ENCODE measurements around the gene SSNA1.

SSNA1 gene

DNA sequence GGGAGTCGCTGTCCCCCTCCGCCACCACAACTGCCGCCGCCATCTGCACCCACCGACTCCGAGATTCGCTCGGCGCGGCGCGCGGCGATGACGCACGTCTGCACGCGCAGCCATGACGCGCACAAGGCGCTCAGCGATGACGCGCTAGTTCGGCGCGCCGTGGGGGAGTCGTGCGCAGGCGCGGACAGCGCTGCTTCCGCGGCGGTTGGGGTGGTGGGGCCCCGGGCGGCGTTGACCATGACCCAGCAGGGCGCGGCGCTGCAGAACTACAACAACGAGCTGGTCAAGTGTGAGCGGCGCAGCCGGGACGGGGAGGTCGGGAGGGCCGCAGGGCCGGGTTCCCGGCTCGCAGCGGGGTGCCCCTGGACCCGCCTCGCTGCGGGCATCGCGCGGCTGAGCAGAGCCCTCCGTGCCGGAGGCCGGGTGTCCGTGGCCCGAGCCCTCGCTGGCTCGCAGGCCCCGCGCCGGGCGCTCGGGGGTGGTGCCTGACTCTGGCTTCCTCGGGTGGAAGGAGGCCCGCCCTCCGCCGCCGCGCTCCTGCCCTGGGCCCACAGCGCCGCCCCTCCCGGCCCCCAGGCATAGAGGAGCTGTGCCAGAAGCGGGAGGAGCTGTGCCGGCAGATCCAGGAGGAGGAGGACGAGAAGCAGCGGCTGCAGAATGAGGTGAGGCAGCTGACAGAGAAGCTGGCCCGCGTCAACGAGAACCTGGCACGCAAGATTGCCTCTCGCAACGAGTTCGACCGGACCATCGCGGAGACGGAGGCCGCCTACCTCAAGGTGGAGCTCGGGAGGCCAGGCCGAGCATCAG, at the start of gene SSNA1, which contains the start of gene ANAPC2:
SSNA1 (plus strand) TSS at position 187 of the 807 bp plus-strand sequence; CDS start at position 238, 51 bp downstream.
ANAPC2 (minus strand) TSS at position 71 of the 807 bp plus-strand sequence; CDS start at position 43, 28 bp downstream.
- DNase-seq (ENCODE audit: low read depth in 2 of 3, low spot score in 1 of 3) = peak; percentile 84 to 89 (median 89)

GRCh38 chr9:137138722-137139467, 49.6 kb upstream of the SSNA1 start, which contains the start of gene GRIN1:
Gene GRIN1 (plus strand): TSS chr9:137139154. CDS start chr9:137139487, 333 bp downstream.
- no peak for DNase-seq (ENCODE audit: low read depth in 2 of 3, low spot score in 1 of 3)

DNA sequence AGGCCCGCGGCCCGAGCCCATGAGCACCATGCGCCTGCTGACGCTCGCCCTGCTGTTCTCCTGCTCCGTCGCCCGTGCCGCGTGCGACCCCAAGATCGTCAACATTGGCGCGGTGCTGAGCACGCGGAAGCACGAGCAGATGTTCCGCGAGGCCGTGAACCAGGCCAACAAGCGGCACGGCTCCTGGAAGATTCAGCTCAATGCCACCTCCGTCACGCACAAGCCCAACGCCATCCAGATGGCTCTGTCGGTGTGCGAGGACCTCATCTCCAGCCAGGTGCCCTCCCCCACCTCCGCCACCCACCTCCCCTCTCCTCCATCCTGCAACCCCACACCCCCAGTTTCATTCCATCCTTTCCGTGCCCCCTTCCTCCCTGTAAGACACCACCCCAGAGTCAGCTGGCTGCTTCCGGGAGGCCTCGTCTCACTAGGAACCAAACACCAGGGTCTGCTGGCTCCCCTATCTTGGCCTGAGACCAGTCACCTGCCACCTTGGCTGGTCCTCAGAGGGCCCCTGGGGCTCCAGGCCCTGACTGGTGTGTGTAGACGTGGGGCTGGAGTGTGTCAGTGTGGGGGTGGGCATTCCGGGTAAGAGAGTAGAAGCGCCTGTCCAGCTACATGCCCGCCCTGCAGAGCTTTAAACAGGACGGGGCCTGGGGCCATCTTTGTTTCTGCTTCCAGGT, 48.9 kb upstream of the SSNA1 start:
- no peak for DNase-seq (ENCODE audit: low read depth in 2 of 3, low spot score in 1 of 3)

GRCh38 chr9:137140151-137141012, 48.1 kb upstream of the SSNA1 start:
- no peak for DNase-seq (ENCODE audit: low read depth in 2 of 3, low spot score in 1 of 3)

DNA sequence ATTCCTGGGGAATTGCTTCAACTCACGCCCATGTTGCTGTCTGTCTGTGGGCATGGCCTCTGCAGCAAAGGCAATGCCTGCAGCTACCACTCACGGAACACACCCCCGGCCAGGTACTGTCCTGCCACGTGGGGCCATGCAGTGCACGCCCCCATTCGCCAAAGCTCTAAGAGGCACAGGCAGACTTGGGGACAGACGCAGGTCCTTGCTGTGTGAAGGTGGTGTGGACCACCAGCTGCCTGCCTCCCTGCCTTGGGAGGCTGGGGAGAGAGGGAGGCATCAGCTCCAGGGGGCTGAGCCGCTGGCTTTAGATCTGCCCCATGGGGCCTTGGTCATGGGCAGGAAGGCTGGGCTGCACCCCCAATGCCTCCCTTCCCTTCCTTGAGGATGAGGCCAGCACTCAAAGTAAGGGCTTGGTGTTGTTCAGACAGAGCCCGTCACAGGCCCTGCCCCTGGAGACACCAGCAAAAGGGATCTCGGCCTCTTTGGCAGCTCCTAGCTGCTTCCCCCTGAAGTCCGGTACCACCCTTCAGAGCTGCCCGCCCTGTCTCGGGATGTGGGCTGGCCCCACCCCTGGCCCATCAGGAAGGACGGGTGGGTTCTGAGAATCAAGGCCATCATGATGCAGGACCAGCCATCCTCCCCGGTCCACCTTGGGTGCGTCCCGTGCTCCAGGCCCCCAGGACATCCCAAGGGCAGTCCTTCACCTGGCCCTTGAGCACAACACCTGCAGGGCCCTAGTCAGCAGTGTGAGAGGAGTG, 47.2 kb upstream of the SSNA1 start:
- DNase-seq (ENCODE audit: low read depth in 2 of 3, low spot score in 1 of 3) = no peak

- no peak for DNase-seq (ENCODE audit: low read depth in 2 of 3, low spot score in 1 of 3)
Measured at GRCh38 chr9:137141976-137142936, 46.2 kb upstream of the SSNA1 start.

GRCh38 chr9:137143459-137143858, 45.0 kb upstream of the SSNA1 start:
- DNase-seq (ENCODE audit: low read depth in 2 of 3, low spot score in 1 of 3) = no peak

GRCh38 chr9:137145731-137146526, 42.5 kb upstream of the SSNA1 start:
- no peak for DNase-seq (ENCODE audit: low read depth in 2 of 3, low spot score in 1 of 3)

DNA sequence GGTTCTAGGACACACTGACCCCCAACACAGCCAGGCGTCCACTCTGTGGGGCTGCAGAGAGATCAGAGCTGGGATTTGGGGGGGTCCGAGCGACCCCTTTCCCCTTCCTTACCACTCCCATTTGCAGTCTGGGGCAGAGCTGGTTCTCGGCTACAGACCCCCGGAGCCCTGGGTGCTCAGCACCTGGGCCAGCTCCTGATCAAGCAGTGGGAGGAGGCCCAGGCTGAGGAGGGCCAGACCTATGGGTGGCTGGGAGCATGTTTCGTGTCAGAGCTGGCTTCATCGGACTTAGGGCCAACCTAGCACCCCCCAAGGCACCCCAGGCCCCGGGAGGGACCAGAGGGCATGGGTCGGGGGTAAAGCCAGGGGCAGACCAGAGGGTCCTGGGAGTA, 42.0 kb upstream of the SSNA1 start:
- DNase-seq (ENCODE audit: low read depth in 2 of 3, low spot score in 1 of 3) = no peak

GRCh38 chr9:137147091-137147792, 41.2 kb upstream of the SSNA1 start:
- no peak for DNase-seq (ENCODE audit: low read depth in 2 of 3, low spot score in 1 of 3)

GRCh38 chr9:137147793-137148160, 40.7 kb upstream of the SSNA1 start:
- no peak for DNase-seq (ENCODE audit: low read depth in 2 of 3, low spot score in 1 of 3)

GRCh38 chr9:137148242-137148641, 40.2 kb upstream of the SSNA1 start:
- no peak for DNase-seq (ENCODE audit: low read depth in 2 of 3, low spot score in 1 of 3)

- DNase-seq (ENCODE audit: low read depth in 2 of 3, low spot score in 1 of 3) = no peak
Measured at GRCh38 chr9:137148661-137149060, 39.8 kb upstream of the SSNA1 start.

DNA sequence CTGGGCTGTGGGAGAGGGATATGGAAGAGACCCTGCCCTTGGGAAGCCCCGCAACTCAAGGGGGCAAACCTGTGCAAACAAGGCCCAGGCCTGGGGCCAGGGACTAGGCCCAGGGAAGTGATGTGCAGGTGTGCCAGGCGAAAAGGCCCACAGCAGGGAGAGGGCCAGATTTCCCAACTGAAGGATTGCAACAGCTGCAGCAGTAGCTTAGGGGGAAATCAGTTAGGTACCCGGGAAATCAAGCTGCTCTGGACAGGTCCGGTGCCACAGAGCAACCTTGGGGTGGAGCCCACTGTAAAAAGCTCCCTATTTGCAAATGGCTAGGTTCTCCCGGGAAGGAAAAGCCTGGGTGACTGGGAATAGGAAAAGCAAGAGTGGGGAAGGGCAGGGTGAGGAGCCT, 39.1 kb upstream of the SSNA1 start:
- DNase-seq (ENCODE audit: low read depth in 2 of 3, low spot score in 1 of 3) = no peak

- DNase-seq (ENCODE audit: low read depth in 2 of 3, low spot score in 1 of 3) = peak in 1 of 3 donors; percentile 48
Measured at GRCh38 chr9:137149942-137150616, 38.4 kb upstream of the SSNA1 start.

DNA sequence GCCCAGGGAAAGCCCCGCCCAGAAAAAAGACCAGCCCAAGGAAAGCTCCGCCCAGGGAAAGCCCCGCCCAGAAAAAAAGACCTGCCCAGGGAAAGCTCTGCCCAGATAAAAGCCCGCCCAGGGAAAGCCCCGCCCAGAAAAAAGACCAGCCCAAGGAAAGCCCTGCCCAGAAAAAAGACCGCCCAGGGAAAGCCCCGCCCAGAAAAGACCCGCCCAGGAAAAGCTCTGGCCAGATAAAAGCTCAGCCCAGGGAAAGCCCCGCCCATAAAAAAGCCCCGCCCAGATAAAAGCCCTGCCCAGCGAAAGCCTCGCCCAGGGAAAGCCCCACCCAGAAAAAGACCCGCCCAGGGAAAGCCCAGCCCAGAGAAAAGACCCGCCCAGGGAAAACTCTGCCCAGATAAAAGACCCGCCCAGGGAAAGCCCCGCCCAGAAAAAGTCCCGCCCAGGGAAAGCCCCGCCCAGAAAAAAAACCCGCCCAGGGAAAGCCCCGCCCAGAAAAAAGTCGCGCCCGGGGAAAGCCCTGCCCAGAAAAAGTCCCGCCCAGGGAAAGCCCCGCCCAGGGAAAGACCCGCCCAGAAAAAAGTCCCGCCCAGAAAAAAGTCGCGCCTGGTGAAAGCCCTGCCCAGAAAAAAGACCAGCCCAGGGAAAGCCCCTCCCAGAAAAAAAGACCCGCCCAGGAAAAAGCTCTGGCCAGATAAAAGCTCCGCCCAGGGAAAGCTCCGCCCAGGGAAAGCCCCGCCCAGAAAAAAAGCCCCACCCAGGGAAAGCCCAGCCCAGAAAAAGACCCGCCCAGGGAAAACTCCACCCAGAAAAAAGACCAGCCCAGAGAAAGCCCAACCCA, 37.6 kb upstream of the SSNA1 start:
- DNase-seq (ENCODE audit: low read depth in 2 of 3, low spot score in 1 of 3) = peak; percentile 51 to 79 (median 76)
